ENCODE measurements around the gene ZNF273. TPM values are rescaled to one million over a fixed set of nuclear protein-coding genes. Genes with fewer than 3 reads are reported as not detected.
A peak's percentile ranks its signal among the peaks of the same experiment; 100 is the strongest.

ZNF273 gene
- total RNA-seq, 2 experiments from 2014 or later, result 10.9 to 12.6 TPM

DNA sequence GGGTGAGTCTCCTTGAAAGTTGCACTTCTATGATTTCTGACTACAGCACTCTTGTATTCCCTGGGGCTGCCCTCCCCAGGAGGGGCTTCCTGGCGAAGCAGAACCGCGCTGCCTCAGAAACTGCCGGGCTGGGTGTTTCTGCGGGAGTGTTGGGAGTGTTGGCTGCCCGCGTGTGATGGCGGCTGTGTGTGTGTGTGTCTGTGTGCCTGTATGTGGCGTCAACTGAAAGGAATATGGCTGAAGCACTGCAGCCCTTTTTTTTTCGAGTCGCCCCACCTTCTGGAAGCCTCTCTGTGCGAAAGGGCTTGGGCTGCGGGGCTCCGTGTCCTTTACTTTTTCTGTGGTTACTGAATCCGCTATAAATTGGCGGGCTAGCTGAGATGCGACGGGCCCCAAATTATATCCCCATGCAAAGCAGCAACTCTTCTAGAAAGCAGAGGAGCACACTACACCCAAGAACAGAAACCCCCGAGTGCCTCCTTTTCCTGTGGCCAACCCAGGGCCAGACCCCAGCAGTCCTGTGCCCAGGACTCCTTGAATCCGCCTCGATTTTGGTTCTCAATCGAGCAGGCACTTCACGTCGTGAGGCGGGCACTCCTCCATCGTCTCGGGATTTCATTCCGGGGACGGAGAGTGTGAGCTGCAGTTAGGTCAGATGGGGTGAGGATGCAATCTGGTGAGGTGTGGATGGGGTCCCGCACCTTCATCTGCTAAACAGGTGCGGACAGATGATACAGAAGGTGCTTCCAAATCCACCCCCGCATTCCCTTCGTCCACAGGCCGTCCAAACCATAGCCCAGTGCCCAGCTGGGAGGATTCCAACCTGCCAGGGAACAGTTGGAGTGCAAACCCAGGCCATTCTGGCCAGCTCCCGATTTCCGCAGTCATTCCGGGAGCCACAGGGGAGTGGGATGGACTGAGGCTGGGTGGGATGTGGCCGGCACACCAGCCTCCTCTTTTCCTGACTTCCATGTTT, 22.5 kb upstream of the ZNF273 start:
- Mint-ChIP-seq H3K27me3 (peaks cover 34% of the 10 kb centered on the region), H3K9me3 (peaks cover 6% of the 10 kb centered on the region), H3K4me3 (no peak overlapping the region), H3K27ac (no peak overlapping the region), H3K36me3 (peaks cover 2% of the 10 kb centered on the region), H3K4me1 (peaks cover 9% of the 10 kb centered on the region)
- DNase-seq, result no peak
- POLR2A ChIA-PET, result no interaction called here
- no peak for ATAC-seq (ENCODE audit: low read depth)

DNA sequence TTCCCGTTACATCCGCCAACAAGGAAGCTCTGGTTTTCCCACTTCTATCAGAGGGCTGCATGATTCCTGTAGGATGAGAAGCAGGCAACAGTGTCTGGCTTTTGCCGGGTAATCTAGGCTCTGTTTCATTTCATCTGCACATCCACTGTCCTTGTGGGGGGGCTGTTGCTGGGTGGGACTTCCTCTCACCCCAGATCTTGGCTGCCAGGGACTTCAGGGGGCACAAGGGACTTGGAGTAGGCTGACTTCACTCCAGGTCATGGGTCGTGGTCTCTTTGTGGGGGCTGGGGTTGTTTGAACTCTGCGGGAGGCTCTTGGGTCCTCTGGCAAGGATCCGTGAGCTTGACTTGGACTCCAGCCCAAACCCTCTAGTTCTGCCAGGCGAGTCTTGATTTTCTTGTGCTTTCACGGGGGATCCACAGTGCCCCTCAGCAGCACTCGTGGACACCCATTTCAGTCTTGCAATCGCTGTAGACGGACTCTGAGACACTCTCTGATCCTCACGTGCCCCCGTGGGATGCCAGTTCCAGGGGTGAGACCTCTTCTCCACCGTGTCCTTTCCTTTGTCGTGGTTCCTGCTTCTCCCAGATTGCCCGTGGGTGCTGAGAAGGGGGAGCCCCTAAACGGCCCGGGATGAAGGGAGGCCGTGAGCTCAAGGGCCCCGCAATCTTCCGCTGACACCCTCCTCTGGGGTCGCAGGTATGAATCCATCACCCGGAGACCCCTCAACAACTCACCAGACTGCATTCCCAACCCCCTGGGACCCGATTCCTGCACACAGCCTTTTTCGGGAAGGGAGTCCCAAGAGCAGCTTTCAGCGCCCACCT, 21.4 kb upstream of the ZNF273 start:
- POLR2A ChIA-PET, result no interaction called here

DNA sequence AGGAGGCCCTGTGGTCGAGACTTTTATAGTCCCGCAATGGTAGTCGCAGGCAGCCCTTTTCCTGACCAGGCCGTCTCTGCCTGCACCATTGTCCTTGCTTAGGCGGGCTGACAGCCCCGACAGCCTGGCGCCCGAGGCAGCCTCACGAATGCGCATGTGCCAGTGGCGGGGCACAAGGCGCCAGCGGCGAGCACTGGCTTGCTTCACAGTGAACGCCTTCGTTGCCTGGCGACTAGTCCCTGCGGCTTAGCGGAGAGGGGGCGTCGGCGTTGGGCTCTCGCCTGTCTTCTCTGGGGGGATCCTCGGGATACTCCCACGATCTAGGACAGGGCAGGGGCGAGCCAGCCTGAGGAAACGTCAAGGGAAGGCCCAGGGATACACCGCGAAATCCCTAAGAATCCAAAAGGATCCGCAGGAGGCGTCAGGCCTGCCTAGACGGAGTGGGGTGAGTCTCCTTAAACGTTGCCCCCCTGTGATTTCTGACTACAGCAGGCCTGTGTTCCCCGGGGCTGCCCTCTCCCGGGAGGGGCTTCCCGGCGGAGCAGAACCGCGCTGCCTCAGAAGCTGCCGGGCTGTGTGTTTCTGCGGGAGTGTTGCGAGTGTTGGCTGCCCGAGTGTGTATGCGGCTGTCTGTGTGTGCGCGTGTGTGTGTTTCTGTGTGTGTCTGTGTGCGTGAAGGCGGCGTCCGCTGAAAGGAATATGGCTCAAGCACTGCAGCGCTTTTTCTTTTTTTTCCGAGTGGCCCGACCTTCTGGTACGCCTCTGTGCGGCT, 20.5 kb upstream of the ZNF273 start:
- peaks cover 33% of the 10 kb centered on the region for H3K27me3 Mint-ChIP-seq
- peak overlapping the region; percentile 57 for H3K4me3 Mint-ChIP-seq
- ATAC-seq (ENCODE audit: low read depth) (peak; percentile 54), DNase-seq (no peak)
- peaks cover 6% of the 10 kb centered on the region for H3K9me3 Mint-ChIP-seq
- H3K27ac Mint-ChIP-seq, result no peak overlapping the region
- peaks cover 2% of the 10 kb centered on the region for H3K36me3 Mint-ChIP-seq
- peaks cover 5% of the 10 kb centered on the region for H3K4me1 Mint-ChIP-seq
- POLR2A ChIA-PET, result no interaction called here

More for the DNA sequence above, 21.4 kb upstream of the ZNF273 start:
- Mint-ChIP-seq H3K27me3 (peaks cover 37% of the 10 kb centered on the region), H3K4me3 (no peak overlapping the region), H3K36me3 (peaks cover 2% of the 10 kb centered on the region), H3K9me3 (peaks cover 6% of the 10 kb centered on the region), H3K27ac (no peak overlapping the region), H3K4me1 (peaks cover 9% of the 10 kb centered on the region)
- DNase-seq (no peak), ATAC-seq (ENCODE audit: low read depth) (no peak)

GRCh38 chr7:64883113-64883905, 19.8 kb upstream of the ZNF273 start:
- H3K4me1 Mint-ChIP-seq, result peaks cover 6% of the 10 kb centered on the region
- H3K27ac Mint-ChIP-seq, result no peak overlapping the region
- peaks cover 6% of the 10 kb centered on the region for H3K9me3 Mint-ChIP-seq
- peaks cover 36% of the 10 kb centered on the region for H3K27me3 Mint-ChIP-seq
- no peak for ATAC-seq (ENCODE audit: low read depth)
- H3K4me3 Mint-ChIP-seq, result peak overlapping the region; percentile 57
- POLR2A ChIA-PET, result no interaction called here
- no peak for DNase-seq
- peaks cover 2% of the 10 kb centered on the region for H3K36me3 Mint-ChIP-seq

- no peak overlapping the region for H3K4me3 Mint-ChIP-seq
- H3K36me3 Mint-ChIP-seq, result peaks cover 2% of the 10 kb centered on the region
Observed at GRCh38 chr7:64884085-64884912, 18.8 kb upstream of the ZNF273 start.

DNA sequence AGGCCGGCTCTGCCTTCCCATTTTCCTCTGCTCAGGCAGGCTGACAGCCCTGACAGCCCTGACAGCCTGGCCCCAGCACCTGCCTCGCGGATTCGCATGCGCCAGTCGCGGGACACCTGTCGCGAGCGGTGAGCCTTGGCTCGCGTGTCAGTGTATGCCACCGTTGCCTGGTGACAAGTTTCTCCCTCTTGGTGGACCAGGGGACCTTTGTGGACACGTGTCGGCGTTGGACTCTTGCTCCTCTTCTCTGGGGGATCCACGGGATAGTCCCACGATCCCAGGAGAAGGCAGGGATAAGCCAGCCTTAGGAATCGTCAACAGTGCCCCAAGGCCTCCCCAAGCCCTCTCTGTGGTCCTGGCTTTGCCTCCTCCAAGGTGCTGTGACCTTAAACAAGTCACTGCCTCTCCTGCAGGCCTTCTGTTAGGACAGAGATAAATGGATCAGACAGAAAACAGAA, 18.1 kb upstream of the ZNF273 start:
- H3K27ac Mint-ChIP-seq, result no peak overlapping the region
- H3K4me3 Mint-ChIP-seq, result no peak overlapping the region
- peaks cover 46% of the 10 kb centered on the region for H3K27me3 Mint-ChIP-seq
- peaks cover 3% of the 10 kb centered on the region for H3K9me3 Mint-ChIP-seq
- ATAC-seq (ENCODE audit: low read depth), result no peak
- POLR2A ChIA-PET, result no interaction called here
- peaks cover 2% of the 10 kb centered on the region for H3K36me3 Mint-ChIP-seq
- H3K4me1 Mint-ChIP-seq, result peaks cover 9% of the 10 kb centered on the region
- DNase-seq, result no peak

More at GRCh38 chr7:64884085-64884912, 18.8 kb upstream of the ZNF273 start:
- Mint-ChIP-seq H3K9me3 (peaks cover 3% of the 10 kb centered on the region), H3K27ac (no peak overlapping the region), H3K4me1 (peaks cover 9% of the 10 kb centered on the region), H3K27me3 (peaks cover 41% of the 10 kb centered on the region)
- no peak for DNase-seq
- POLR2A ChIA-PET, result no interaction called here
- ATAC-seq (ENCODE audit: low read depth), result no peak

DNA sequence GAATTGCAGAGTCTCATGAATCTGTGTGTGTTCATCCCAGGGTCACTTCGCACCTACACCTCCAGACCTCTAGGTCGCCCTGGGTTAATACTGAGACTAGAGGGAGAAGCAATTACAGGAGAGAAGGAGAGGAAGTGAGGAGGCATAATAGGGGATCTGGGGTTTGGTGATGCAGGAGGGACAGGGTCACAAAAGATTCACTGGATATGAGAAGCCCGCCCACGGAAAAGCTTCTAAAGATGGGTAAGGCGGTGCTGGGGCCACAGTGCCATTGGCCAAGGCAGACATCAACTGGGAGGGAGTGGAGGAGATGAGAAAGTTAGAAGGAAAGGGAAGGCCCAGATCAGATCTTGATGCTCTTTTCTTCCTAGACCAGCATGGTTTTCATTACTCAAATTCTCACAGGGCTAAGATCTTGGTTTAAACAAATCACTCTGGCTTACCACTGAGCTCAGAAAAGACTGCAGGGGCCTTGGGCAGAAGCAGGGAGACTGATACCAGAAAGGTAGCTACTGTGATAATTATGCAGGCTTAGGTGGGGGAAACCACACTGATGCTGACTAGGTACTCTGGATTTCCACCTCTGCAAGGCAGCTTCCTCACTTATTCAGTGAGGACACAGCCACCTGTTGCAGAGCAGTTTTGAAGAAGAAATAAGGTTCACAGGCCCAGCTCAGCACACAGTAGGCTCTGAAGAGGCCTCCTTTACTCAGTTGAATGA, 17.4 kb upstream of the ZNF273 start:
- ATAC-seq (ENCODE audit: low read depth) (no peak), DNase-seq (no peak)
- POLR2A ChIA-PET, result no interaction called here
- H3K36me3 Mint-ChIP-seq, result peaks cover 2% of the 10 kb centered on the region
- H3K4me1 Mint-ChIP-seq, result peaks cover 9% of the 10 kb centered on the region
- H3K27me3 Mint-ChIP-seq, result peaks cover 53% of the 10 kb centered on the region
- no peak overlapping the region for H3K27ac Mint-ChIP-seq
- H3K4me3 Mint-ChIP-seq, result no peak overlapping the region
- peaks cover 3% of the 10 kb centered on the region for H3K9me3 Mint-ChIP-seq

DNA sequence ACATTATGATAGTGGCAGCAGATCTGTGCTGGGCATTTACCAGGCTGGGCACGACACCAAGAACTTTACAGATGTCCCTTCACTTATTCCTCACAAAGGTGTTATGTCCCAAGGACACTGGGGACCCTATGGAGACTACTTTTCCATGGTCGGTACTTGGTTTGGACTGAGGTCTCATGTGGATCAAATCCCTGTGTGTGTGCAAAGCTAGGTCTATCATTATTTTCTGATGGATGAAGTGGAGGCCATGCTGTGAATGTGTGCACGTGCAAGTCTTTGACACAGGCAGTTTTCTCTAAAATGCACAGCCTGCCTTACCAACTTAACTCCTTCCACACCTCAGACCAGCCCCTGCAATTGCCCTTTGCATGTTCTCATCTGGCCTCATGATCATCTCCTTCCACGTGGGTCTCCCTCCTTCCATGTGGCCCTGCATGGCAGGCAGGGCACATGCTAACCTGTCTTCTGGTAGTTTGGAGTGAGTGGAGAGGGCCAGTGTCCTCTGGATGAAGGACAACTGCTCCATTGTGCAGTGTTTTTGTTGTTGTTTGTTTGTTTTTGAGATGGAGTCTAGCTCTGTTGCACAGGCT, 16.0 kb upstream of the ZNF273 start:
- ATAC-seq (ENCODE audit: low read depth) (no peak), DNase-seq (no peak)
- H3K4me3 Mint-ChIP-seq, result no peak overlapping the region
- POLR2A ChIA-PET, result no interaction called here
- H3K36me3 Mint-ChIP-seq, result peaks cover 2% of the 10 kb centered on the region
- H3K4me1 Mint-ChIP-seq, result peaks cover 9% of the 10 kb centered on the region
- peaks cover 49% of the 10 kb centered on the region for H3K27me3 Mint-ChIP-seq
- no peak overlapping the region for H3K27ac Mint-ChIP-seq
- peaks cover 2% of the 10 kb centered on the region for H3K9me3 Mint-ChIP-seq

GRCh38 chr7:64887756-64888508, 15.1 kb upstream of the ZNF273 start:
- POLR2A ChIA-PET, result interaction anchor here (0.9 to 1.6 kb wide), 2 partner anchors 15 to 94 kb away, joined by 4 to 9 read pairs; partner anchors contain the start of genes ZNF138 and ZNF273
- peaks cover 44% of the 10 kb centered on the region for H3K27me3 Mint-ChIP-seq
- peaks cover 9% of the 10 kb centered on the region for H3K4me1 Mint-ChIP-seq
- H3K27ac Mint-ChIP-seq, result peak overlapping the region; percentile 61
- ATAC-seq (ENCODE audit: low read depth) (peak; percentile 65), DNase-seq (peak; percentile 67)
- H3K4me3 Mint-ChIP-seq, result peak overlapping the region; percentile 89
- H3K36me3 Mint-ChIP-seq, result peaks cover 2% of the 10 kb centered on the region
- H3K9me3 Mint-ChIP-seq, result peaks cover 2% of the 10 kb centered on the region

DNA sequence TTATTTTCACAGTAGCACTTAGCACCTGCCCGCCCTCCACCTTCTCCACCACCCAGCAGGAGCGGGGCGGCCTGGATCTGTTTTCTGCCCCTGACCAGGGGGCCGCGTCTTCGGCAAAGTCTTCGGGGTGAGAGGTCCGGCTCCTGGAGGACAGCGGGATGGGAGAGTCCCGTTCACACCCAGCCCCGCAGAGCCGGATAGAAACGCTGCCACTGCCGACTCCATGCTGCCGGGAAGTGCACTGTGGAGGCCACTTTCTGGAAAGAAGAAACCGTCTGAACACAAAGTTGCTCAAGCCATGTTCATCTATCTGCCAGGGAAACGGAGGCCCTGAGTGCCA, 14.5 kb upstream of the ZNF273 start:
- peak overlapping the region; percentile 89 for H3K4me3 Mint-ChIP-seq
- H3K27me3 Mint-ChIP-seq, result peaks cover 38% of the 10 kb centered on the region
- ATAC-seq (ENCODE audit: low read depth) (peak; percentile 23), DNase-seq (no peak)
- POLR2A ChIA-PET, result interaction anchor here (0.9 to 1.6 kb wide), 2 partner anchors 15 to 95 kb away, joined by 4 to 9 read pairs; partner anchors contain the start of genes ZNF138 and ZNF273
- H3K9me3 Mint-ChIP-seq, result peaks cover 2% of the 10 kb centered on the region
- no peak overlapping the region for H3K27ac Mint-ChIP-seq
- peaks cover 9% of the 10 kb centered on the region for H3K4me1 Mint-ChIP-seq
- H3K36me3 Mint-ChIP-seq, result peaks cover 2% of the 10 kb centered on the region
